Measurements from ENCODE around the gene RFXANK.
"Not testable (repeated sequence)": the region's sequence is repeated elsewhere in the genome, so short reads cannot be mapped to it uniquely, and the experiment has no call there.

The RFXANK gene

DNA sequence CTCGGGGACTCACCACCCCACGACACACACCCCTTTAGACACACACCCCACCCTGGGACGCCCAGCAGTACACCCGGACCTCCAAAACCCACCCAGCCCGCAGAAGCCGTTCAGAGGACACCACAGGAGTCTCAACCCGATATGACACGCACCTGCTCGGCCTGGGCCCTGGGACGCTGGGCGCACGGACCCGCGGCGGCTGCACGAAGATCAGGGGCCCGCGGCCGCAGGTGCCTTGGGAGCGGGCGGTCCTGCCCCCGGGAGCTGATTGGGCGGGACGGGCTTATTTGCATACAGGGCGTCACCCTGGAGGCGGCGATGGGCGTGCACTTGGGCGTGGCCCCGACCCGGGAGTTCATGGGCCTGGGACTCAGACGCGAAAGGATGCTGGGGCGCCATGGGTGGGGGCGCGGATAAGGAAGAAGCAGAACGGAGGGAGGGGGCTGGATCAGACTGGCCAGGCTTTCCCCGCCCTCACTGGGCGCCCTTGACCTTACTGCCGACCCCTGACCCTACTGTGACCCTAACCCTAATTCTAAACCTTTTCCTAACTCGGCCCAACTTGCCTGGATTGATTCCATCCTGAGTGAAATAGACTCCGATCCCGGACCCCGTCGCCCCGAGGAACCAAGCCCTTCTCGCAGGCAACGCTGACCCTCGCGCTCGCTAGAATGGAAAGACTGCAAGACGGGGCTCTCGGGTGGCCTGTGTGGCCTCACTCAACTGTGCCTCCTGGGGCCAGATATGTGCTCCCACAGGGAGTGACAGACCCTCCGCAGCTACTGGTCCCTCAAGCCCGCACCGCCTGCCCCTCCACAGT, 21.8 kb upstream of the RFXANK start, which contains the start of gene MEF2B:
Gene MEF2B (minus strand): TSS at position 211 of the 820 bp plus-strand sequence. CDS start 19,528 bp downstream, outside the sequence.
- ChIA-PET POLR2A (interaction anchor here (1.0 to 1.4 kb wide), 3 partner anchors 14 to 346 kb away, joined by 3 to 4 read pairs (median 3); partner anchors contain the start of gene NDUFA13), CTCF (interaction anchor here (0.6 kb wide), 1 partner anchor 16 kb away, joined by 3 read pairs; no protein-coding TSS in a partner anchor)
- TF ChIP-seq SP1 (IDR thresholded peaks at IDR 0.05) (no peak), BHLHE40 (IDR thresholded peaks at IDR 0.05; ENCODE audit: borderline replicate concordance) (no peak), TARDBP (IDR thresholded peaks at IDR 0.05) (no peak), ELF4 (IDR thresholded peaks at IDR 0.05) (no peak), ARNT (IDR thresholded peaks at IDR 0.05) (no peak)
- DNase-seq (ENCODE audit: extremely low spot score): peak; percentile 95

GRCh38 chr19:19170873-19171672, 21.0 kb upstream of the RFXANK start:
- no peak for TF ChIP-seq SP1 (IDR thresholded peaks at IDR 0.05)
- ChIA-PET POLR2A (no interaction called here), CTCF (interaction anchor here (0.6 kb wide), 1 partner anchor 15 kb away, joined by 3 read pairs; no protein-coding TSS in a partner anchor)
- DNase-seq (ENCODE audit: extremely low spot score): no peak

- no peak for DNase-seq (ENCODE audit: extremely low spot score)
- ChIA-PET CTCF (interaction anchor here (0.7 kb wide), 1 partner anchor 26 kb away, joined by 4 read pairs; no protein-coding TSS in a partner anchor), POLR2A (no interaction called here)
- TF ChIP-seq NFRKB (IDR thresholded peaks at IDR 0.05) (no peak), FOXA1 (IDR thresholded peaks at IDR 0.05) (no peak), ZNF384 (IDR thresholded peaks at IDR 0.05) (no peak), SUZ12 (IDR thresholded peaks at IDR 0.05) (no peak), L3MBTL2 (conservative IDR thresholded peaks at IDR 0.05) (no peak), ELF4 (IDR thresholded peaks at IDR 0.05) (no peak), FOXK2 (IDR thresholded peaks at IDR 0.05) (no peak), BHLHE40 (IDR thresholded peaks at IDR 0.05; ENCODE audit: borderline replicate concordance) (no peak), FOXM1 (IDR thresholded peaks at IDR 0.05; ENCODE audit: borderline replicate concordance) (no peak), SP1 (IDR thresholded peaks at IDR 0.05) (no peak), ARNT (IDR thresholded peaks at IDR 0.05) (no peak), PKNOX1 (IDR thresholded peaks at IDR 0.05) (no peak), HDGF (IDR thresholded peaks at IDR 0.05; ENCODE audit: borderline replicate concordance) (no peak), LEF1 (IDR thresholded peaks at IDR 0.05; ENCODE audit: borderline replicate concordance) (no peak), CTBP1 (IDR thresholded peaks at IDR 0.05; ENCODE audit: borderline replicate concordance) (no peak)
These were observed 20.1 kb upstream of the RFXANK start for GRCh38 chr19:19171821-19172532.

GRCh38 chr19:19173243-19173642, 18.8 kb upstream of the RFXANK start:
- DNase-seq (ENCODE audit: extremely low spot score); CTCF ChIA-PET: not testable (repeated sequence)
- POLR2A ChIA-PET: interaction anchor here (0.6 kb wide), 1 partner anchor 17 kb away, joined by 3 read pairs; no protein-coding TSS in a partner anchor

DNA sequence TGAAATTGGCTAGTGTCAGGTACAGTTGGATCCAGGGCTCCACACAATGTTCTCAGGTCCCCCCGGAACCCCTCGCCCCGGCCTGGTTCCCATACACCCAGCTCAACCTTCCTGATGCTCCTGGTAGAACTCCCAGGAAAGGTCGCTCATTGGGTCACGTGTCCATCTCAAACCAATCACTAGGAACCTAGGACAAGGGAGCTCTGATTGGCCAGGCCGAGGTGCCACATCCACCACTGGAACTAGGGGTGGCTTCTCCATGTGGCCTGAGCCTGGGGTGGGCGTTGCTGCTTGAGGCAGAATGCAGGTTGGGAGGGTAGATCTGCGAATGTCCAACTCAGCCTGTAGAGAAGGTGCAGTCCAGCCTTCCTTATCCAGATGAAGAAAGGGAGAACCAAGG, 15.1 kb upstream of the RFXANK start:
- TF ChIP-seq CTBP1 (IDR thresholded peaks at IDR 0.05; ENCODE audit: borderline replicate concordance) (no peak), ELF4 (IDR thresholded peaks at IDR 0.05) (no peak), SP1 (IDR thresholded peaks at IDR 0.05) (no peak), L3MBTL2 (conservative IDR thresholded peaks at IDR 0.05) (no peak), HDGF (IDR thresholded peaks at IDR 0.05; ENCODE audit: borderline replicate concordance) (no peak), FOXK2 (IDR thresholded peaks at IDR 0.05) (no peak), NFRKB (IDR thresholded peaks at IDR 0.05) (no peak), FOXM1 (IDR thresholded peaks at IDR 0.05; ENCODE audit: borderline replicate concordance) (no peak), TARDBP (IDR thresholded peaks at IDR 0.05) (no peak), ARNT (IDR thresholded peaks at IDR 0.05) (no peak), PKNOX1 (IDR thresholded peaks at IDR 0.05) (no peak), ZNF384 (IDR thresholded peaks at IDR 0.05) (no peak), FOXA1 (IDR thresholded peaks at IDR 0.05) (no peak), SUZ12 (IDR thresholded peaks at IDR 0.05) (no peak), LEF1 (IDR thresholded peaks at IDR 0.05; ENCODE audit: borderline replicate concordance) (no peak), BHLHE40 (IDR thresholded peaks at IDR 0.05; ENCODE audit: borderline replicate concordance) (no peak)
- ChIA-PET CTCF (no interaction called here), POLR2A (interaction anchor here (0.6 kb wide), 1 partner anchor 26 kb away, joined by 3 read pairs; the partner anchor contains the start of gene NR2C2AP)
- no peak for DNase-seq (ENCODE audit: extremely low spot score)
